ENCODE measurements around the gene HTR3A. TPM values are rescaled to one million over a fixed set of nuclear protein-coding genes. Genes with fewer than 3 reads are reported as not detected.
"Not testable (repeated sequence)": the region's sequence is repeated elsewhere in the genome, so short reads cannot be mapped to it uniquely, and the experiment has no call there.

Gene HTR3A
- 14.5 TPM for total RNA-seq (ENCODE audit: unreplicated experiment)
- long read RNA-seq, transcript HTR3A-205 (9 exons, 2,432 nt): major isoform, 18 of 20 reads
- long read RNA-seq, partial matches to known transcripts: 1 of 20 reads
- long read RNA-seq, other reads (novel, unspliced or antisense): 1 of 20 reads

DNA sequence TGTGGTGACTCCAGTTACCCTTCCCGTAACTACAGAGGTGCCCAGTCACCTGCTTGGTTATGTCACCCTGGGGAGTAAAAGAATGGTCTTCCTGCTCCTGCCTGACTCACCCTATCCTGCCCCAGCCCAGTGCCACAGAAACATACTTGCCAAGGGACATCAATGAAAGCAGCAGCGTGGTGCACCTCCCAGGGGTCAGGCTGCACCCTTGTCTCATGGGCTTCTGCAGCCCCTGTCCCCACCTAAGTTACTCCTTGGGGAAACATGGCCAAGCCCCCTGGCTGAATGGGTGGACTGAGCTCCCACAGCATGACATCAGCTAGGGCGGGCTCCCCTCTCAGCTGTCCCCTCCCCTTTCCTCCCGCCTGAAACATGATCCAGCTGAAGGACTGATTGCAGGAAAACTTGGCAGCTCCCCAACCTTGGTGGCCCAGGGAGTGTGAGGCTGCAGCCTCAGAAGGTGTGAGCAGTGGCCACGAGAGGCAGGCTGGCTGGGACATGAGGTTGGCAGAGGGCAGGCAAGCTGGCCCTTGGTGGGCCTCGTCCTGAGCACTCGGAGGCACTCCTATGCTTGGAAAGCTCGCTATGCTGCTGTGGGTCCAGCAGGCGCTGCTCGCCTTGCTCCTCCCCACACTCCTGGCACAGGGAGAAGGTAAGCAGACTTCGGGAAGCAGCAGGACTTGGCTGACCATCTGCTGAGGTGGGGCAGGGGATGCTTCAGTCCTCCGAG lies at the start of gene HTR3A:
Gene HTR3A (plus strand): TSS at position 368 of the 730 bp plus-strand sequence. CDS start 218 bp downstream, at position 586.
- TF ChIP-seq, protein P1, sequence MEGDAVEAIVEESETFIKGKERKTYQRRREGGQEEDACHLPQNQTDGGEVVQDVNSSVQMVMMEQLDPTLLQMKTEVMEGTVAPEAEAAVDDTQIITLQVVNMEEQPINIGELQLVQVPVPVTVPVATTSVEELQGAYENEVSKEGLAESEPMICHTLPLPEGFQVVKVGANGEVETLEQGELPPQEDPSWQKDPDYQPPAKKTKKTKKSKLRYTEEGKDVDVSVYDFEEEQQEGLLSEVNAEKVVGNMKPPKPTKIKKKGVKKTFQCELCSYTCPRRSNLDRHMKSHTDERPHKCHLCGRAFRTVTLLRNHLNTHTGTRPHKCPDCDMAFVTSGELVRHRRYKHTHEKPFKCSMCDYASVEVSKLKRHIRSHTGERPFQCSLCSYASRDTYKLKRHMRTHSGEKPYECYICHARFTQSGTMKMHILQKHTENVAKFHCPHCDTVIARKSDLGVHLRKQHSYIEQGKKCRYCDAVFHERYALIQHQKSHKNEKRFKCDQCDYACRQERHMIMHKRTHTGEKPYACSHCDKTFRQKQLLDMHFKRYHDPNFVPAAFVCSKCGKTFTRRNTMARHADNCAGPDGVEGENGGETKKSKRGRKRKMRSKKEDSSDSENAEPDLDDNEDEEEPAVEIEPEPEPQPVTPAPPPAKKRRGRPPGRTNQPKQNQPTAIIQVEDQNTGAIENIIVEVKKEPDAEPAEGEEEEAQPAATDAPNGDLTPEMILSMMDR (IDR thresholded peaks at IDR 0.05; ENCODE audit: partially characterized antibody, unreplicated experiment): no peak
- peak; percentile 58 for DNase-seq
- peaks cover 5% of the 10 kb centered on the region for H3K36me3 Mint-ChIP-seq (ENCODE audit: unreplicated experiment)
- no peak within 1 kb of the TSS for H3K27ac Mint-ChIP-seq (ENCODE audit: unreplicated experiment)
- peaks cover 3% of the 10 kb centered on the region for H3K27me3 Mint-ChIP-seq (ENCODE audit: unreplicated experiment)
- H3K9me3 Mint-ChIP-seq (ENCODE audit: unreplicated experiment): no peaks in the 10 kb centered on the region
- peak within 1 kb of the TSS; percentile 68 for H3K4me3 Mint-ChIP-seq (ENCODE audit: unreplicated experiment)
- H3K4me1 Mint-ChIP-seq (ENCODE audit: low read depth, unreplicated experiment): peaks cover 27% of the 10 kb centered on the region

DNA sequence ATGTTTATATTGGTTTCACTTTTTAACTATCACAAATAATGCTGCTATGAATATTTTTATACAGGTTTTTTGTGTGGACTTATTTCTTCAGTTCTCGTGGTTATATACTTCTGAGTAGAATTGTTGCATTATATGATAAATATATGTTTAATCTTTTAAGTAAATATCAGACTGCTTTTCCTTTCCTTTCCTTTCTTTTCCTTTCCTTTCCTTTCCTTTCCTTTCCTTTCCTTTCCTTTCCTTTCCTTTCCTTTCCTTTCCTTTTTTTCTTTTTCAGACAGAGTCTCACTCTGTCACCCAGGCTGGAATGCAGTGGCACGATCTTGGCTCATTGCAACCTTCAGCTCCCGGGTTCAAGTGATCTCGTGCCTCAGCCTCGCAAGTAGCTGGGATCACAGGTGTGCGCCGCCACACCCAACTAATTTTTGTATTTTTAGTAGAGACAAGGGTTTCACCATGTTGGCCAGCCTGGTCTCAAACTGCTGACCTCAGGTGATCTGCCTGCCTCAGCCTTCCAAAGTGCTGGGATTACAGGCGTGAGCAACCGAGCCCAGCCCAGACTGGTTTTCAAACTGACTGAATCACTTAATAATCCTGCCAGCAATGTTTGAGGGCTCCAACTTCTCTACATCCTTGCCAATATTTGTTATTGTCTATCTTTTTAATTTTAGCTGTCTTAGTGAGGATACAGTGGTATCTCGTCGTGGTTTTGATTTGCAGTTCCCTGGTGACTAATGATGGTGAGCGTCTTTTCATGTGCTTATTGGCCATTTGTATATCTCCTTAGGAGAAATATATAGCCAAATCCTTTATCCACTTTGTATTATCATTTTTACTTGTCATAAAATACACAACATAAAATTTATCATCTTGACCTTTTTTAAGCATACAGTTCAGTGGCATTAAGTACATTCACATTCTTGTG lies 48.4 kb upstream of the HTR3A start:
- H3K27me3 Mint-ChIP-seq (ENCODE audit: unreplicated experiment): peaks cover 3% of the 10 kb centered on the region
- no peaks in the 10 kb centered on the region for H3K4me1 Mint-ChIP-seq (ENCODE audit: low read depth, unreplicated experiment)
- H3K27ac Mint-ChIP-seq (ENCODE audit: unreplicated experiment): no peak overlapping the region
- DNase-seq: no peak
- no peak overlapping the region for H3K4me3 Mint-ChIP-seq (ENCODE audit: unreplicated experiment)
- TF ChIP-seq, protein P1 (IDR thresholded peaks at IDR 0.05; ENCODE audit: partially characterized antibody, unreplicated experiment): no peak
- no peaks in the 10 kb centered on the region for H3K36me3 Mint-ChIP-seq (ENCODE audit: unreplicated experiment)
- peaks cover 2% of the 10 kb centered on the region for H3K9me3 Mint-ChIP-seq (ENCODE audit: unreplicated experiment)

DNA sequence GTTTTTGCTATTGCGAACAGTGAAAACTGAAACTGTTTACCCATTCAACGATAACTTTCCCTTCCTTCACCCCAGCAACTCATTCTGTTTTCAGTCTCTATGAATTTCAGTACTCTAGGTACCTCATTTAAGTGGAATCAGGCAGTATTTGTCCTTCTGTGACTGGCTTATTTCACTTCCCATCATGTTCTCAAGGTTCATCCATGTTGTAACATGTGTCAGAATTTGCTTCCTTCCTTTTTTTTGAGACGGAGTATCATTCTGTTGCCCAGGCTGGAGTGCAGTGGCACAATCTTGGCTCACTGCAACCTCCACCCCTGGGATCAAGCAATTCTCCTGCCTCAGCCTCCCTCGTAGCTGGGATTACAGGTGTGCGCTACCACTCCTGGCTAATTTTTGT lies 46.6 kb upstream of the HTR3A start:
- Mint-ChIP-seq H3K4me3 (ENCODE audit: unreplicated experiment) (no peak overlapping the region), H3K9me3 (ENCODE audit: unreplicated experiment) (peaks cover 2% of the 10 kb centered on the region), H3K27me3 (ENCODE audit: unreplicated experiment) (peaks cover 3% of the 10 kb centered on the region), H3K4me1 (ENCODE audit: low read depth, unreplicated experiment) (no peaks in the 10 kb centered on the region), H3K27ac (ENCODE audit: unreplicated experiment) (no peak overlapping the region), H3K36me3 (ENCODE audit: unreplicated experiment) (no peaks in the 10 kb centered on the region)
- TF ChIP-seq, protein P1 (IDR thresholded peaks at IDR 0.05; ENCODE audit: partially characterized antibody, unreplicated experiment): no peak
- no peak for DNase-seq

DNA sequence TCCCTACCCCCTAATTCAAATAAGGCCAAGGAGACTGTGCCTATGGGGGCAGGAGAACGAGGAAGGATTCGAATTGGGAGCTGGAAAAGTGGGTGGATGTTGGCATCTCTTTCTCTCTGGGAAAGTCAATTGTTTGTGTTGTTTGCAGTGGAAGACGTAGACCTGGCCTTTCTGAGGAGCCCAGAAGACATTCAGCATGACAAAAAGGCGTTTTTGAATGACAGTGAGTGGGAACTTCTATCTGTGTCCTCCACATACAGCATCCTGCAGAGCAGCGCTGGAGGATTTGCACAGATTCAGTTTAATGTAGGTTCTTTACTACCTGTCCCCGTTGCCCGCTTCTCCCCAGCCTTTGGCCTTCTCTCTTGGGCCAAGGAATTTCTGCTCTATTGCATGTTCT lies 42.1 kb upstream of the HTR3A start:
- H3K27me3 Mint-ChIP-seq (ENCODE audit: unreplicated experiment): peaks cover 3% of the 10 kb centered on the region
- H3K9me3 Mint-ChIP-seq (ENCODE audit: unreplicated experiment): no peaks in the 10 kb centered on the region
- H3K27ac Mint-ChIP-seq (ENCODE audit: unreplicated experiment): no peak overlapping the region
- H3K4me1 Mint-ChIP-seq (ENCODE audit: low read depth, unreplicated experiment): no peaks in the 10 kb centered on the region
- no peak overlapping the region for H3K4me3 Mint-ChIP-seq (ENCODE audit: unreplicated experiment)
- DNase-seq: no peak
- TF ChIP-seq, protein P1 (IDR thresholded peaks at IDR 0.05; ENCODE audit: partially characterized antibody, unreplicated experiment): no peak
- no peaks in the 10 kb centered on the region for H3K36me3 Mint-ChIP-seq (ENCODE audit: unreplicated experiment)

DNA sequence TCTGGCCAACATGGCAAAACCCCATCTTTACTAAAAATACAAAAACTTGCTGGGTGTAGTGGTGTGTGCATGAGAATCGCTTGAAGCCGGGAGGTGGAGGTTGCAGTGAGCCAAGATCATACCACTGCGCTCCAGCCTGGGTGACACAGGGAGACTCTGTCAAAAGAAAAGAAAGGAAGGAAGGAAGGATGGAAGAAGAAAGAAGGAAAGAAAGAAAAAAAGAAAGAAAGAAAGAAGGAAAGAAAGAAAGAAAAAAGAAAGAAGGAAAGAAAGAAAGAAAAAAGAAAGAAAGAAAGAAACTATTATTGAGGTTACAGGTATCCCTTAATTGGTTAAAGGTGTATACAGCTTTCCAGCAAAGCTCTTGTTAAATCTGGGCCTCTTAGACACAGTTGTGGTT lies 40.7 kb upstream of the HTR3A start:
- not testable (repeated sequence) for H3K4me3 Mint-ChIP-seq (ENCODE audit: unreplicated experiment); H3K36me3 Mint-ChIP-seq (ENCODE audit: unreplicated experiment); H3K9me3 Mint-ChIP-seq (ENCODE audit: unreplicated experiment); H3K4me1 Mint-ChIP-seq (ENCODE audit: low read depth, unreplicated experiment); DNase-seq; H3K27me3 Mint-ChIP-seq (ENCODE audit: unreplicated experiment); H3K27ac Mint-ChIP-seq (ENCODE audit: unreplicated experiment)
